MCF 10A (cell line): ENCODE measurements around the gene GFRA1. TPM values are rescaled to one million over a fixed set of nuclear protein-coding genes. Genes with fewer than 3 reads are reported as not detected.

Experiments used
- BruUV-seq: library from RNA; stranded (reverse); fragments of 400-500 nt; replicated peaks from 2 replicates; lab custom pipeline; 2021; lab: Mats Ljungman, UMichigan
- CTCF ChIA-PET: fragments of 300-600 bp; sonication (Branson Sonifier 250); formaldehyde crosslinking; extraction: SDS; loops from one replicate; lab custom pipeline; 2021; ENCODE audit warnings: antibody characterized with exemption, inconsistent platforms; lab: Yijun Ruan, JAX
- POLR2A ChIA-PET: fragments of 300-600, 350-650 bp; sonication (Branson Sonifier 250); formaldehyde crosslinking; extraction: SDS; loops from one replicate; lab custom pipeline; 2020; ENCODE audit warnings: antibody characterized with exemption, inconsistent platforms; lab: Yijun Ruan, JAX
- DNase-seq: peaks from one replicate; pipeline ENCODE4 v3.0.0-alpha.2; 2018; ENCODE audit not compliant: unreplicated experiment
- H3K27ac Mint-ChIP-seq: one replicate; pipeline ENCODE4 v1.8.0; 2022; ENCODE audit warnings: mild to moderate bottlenecking, low read depth, mixed read lengths; ENCODE audit not compliant: unreplicated experiment
- H3K27me3 Mint-ChIP-seq: one replicate; pipeline ENCODE4 v1.8.0; 2022; ENCODE audit warnings: mixed read lengths; ENCODE audit not compliant: insufficient read depth, unreplicated experiment
- H3K36me3 Mint-ChIP-seq: one replicate; pipeline ENCODE4 v1.8.0; 2022; ENCODE audit warnings: mild to moderate bottlenecking, moderate library complexity, mixed read lengths; ENCODE audit not compliant: insufficient read depth, unreplicated experiment
- H3K4me1 Mint-ChIP-seq: one replicate; pipeline ENCODE4 v1.8.0; 2022; ENCODE audit warnings: mixed read lengths; ENCODE audit not compliant: insufficient read depth, unreplicated experiment
- H3K4me3 Mint-ChIP-seq: one replicate; pipeline ENCODE4 v1.8.0; 2022; ENCODE audit warnings: mild to moderate bottlenecking, moderate library complexity, mixed read lengths; ENCODE audit not compliant: unreplicated experiment
- H3K9me3 Mint-ChIP-seq: one replicate; pipeline ENCODE4 v1.8.0; 2022; ENCODE audit warnings: mixed read lengths; ENCODE audit not compliant: unreplicated experiment
- intact Hi-C: fragments of 100-400 bp; cut with micrococcal nuclease; formaldehyde crosslinking; loops from 2 replicates; pipeline ENCODE4 v1.14.1; 2022
- total RNA-seq: library from RNA; stranded (reverse); gene quantifications from 2 replicates; pipeline ENCODE4 v1.2.3, GENCODE V29; 2022
- TF ChIP-seq, protein P1 (sequence below): fragments of 200-600 bp; IDR thresholded peaks from one replicate; pipeline ENCODE4 v1.8.0; 2022; ENCODE audit warnings: antibody characterized with exemption, mild to moderate bottlenecking; ENCODE audit not compliant: unreplicated experiment

The GFRA1 gene
- total RNA-seq, 1 experiment from 2014 or later = not detected

DNA sequence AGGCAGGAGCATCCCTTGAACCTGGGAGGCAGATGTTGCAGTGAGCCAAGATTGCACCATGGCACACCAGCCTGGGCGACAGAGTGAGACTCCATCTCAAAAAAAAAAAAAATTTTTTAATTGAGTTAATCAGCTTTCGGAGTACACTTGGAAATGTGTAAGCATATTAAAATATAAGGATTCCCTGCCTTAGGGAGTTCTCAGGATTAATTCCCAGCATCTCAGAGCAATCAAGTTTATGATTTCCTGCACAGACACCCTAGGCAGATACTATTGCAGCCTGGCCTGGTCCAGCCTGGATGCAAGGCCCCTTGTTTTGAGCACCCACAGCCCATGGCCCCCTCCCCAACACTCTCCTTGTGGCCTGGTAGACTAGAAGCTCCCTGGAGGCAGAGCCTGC lies 39.8 kb downstream of the GFRA1 start:
- TF ChIP-seq, protein P1, sequence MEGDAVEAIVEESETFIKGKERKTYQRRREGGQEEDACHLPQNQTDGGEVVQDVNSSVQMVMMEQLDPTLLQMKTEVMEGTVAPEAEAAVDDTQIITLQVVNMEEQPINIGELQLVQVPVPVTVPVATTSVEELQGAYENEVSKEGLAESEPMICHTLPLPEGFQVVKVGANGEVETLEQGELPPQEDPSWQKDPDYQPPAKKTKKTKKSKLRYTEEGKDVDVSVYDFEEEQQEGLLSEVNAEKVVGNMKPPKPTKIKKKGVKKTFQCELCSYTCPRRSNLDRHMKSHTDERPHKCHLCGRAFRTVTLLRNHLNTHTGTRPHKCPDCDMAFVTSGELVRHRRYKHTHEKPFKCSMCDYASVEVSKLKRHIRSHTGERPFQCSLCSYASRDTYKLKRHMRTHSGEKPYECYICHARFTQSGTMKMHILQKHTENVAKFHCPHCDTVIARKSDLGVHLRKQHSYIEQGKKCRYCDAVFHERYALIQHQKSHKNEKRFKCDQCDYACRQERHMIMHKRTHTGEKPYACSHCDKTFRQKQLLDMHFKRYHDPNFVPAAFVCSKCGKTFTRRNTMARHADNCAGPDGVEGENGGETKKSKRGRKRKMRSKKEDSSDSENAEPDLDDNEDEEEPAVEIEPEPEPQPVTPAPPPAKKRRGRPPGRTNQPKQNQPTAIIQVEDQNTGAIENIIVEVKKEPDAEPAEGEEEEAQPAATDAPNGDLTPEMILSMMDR = no peak
- Mint-ChIP-seq H3K36me3 (no peaks in the 10 kb centered on the region), H3K9me3 (no peaks in the 10 kb centered on the region), H3K4me1 (no peaks in the 10 kb centered on the region), H3K4me3 (no peak overlapping the region), H3K27me3 (no peaks in the 10 kb centered on the region), H3K27ac (no peak overlapping the region)
- ChIA-PET POLR2A (interaction anchor here (0.5 to 0.6 kb wide), 2 partner anchors 10 to 25 kb away, joined by 3 read pairs; no protein-coding TSS in a partner anchor), CTCF (interaction anchor here (0.6 to 0.7 kb wide), 2 partner anchors 27 to 794 kb away, joined by 3 to 7 read pairs; no protein-coding TSS in a partner anchor)
- BruUV-seq = no TSS peak
- DNase-seq = no peak
- intact Hi-C loops = no loop called here

- H3K27me3 Mint-ChIP-seq = no peaks in the 10 kb centered on the region
- intact Hi-C loops = no loop called here
- H3K9me3 Mint-ChIP-seq = no peaks in the 10 kb centered on the region
- no peak overlapping the region for H3K27ac Mint-ChIP-seq
- no peak overlapping the region for H3K4me3 Mint-ChIP-seq
- no peaks in the 10 kb centered on the region for H3K4me1 Mint-ChIP-seq
- ChIA-PET CTCF (interaction anchor here (0.7 kb wide), 1 partner anchor 320 kb away, joined by 3 read pairs; no protein-coding TSS in a partner anchor), POLR2A (interaction anchor here (0.6 kb wide), 1 partner anchor 25 kb away, joined by 3 read pairs; no protein-coding TSS in a partner anchor)
- no peak for DNase-seq
- TF ChIP-seq, protein P1 = no peak
- H3K36me3 Mint-ChIP-seq = no peaks in the 10 kb centered on the region
- no TSS peak for BruUV-seq
These were observed 40.4 kb downstream of the GFRA1 start for GRCh38 chr10:116232613-116233012.

DNA sequence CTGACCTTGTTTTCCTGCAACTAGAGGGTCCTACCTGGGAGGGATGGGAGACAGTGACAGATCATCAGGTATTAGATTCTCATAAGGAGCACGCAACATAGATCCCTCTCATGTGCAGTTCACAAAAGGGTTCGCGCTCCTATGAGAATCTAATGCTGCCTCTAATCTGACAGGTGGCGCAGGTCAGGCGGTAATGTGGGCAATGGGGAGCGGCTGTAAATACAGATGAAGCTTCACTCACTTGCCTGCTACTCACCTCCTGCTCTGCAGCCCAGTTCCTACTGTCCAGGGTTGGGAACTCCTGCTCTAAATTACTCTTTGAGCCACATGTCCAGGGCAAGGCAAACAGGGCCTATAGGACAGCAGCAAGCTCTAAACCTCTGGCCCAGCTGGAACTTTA lies 46.2 kb downstream of the GFRA1 start:
- Mint-ChIP-seq H3K36me3 (no peaks in the 10 kb centered on the region), H3K27me3 (no peaks in the 10 kb centered on the region), H3K4me1 (no peaks in the 10 kb centered on the region), H3K27ac (no peak overlapping the region), H3K9me3 (no peaks in the 10 kb centered on the region), H3K4me3 (no peak overlapping the region)
- intact Hi-C loops = no loop called here
- TF ChIP-seq, protein P1 = no peak
- ChIA-PET CTCF (interaction anchor here (1.1 kb wide), 1 partner anchor 10 kb away, joined by 3 read pairs; no protein-coding TSS in a partner anchor), POLR2A (no interaction called here)
- BruUV-seq = no TSS peak
- no peak for DNase-seq

DNA sequence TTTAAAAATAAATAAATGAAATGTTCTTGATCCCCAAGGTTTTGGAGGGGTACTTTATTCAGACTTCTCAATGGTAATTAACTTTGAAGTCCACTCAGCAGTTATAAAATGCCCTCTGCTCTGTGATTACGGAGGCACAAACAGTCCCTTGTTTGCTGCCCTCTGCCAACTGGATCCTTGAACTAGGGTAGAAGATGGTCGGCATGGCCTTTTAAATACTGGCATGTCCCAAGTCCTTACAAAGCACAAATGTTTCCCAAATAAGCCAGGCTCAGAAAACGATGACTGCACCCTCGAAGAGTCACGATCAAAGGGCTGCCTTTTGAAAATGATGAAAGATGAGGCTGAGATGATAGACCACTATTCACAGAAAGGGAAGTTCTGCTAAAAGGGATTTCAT lies 47.0 kb downstream of the GFRA1 start:
- Mint-ChIP-seq H3K9me3 (no peaks in the 10 kb centered on the region), H3K4me3 (no peak overlapping the region), H3K27me3 (no peaks in the 10 kb centered on the region), H3K36me3 (no peaks in the 10 kb centered on the region), H3K27ac (no peak overlapping the region), H3K4me1 (no peaks in the 10 kb centered on the region)
- BruUV-seq = no TSS peak
- ChIA-PET POLR2A (interaction anchor here (0.6 kb wide), 1 partner anchor 310 kb away, joined by 3 read pairs; no protein-coding TSS in a partner anchor), CTCF (interaction anchor here (0.6 kb wide), 1 partner anchor 87 kb away, joined by 3 read pairs; no protein-coding TSS in a partner anchor)
- DNase-seq = no peak
- TF ChIP-seq, protein P1 = no peak
- intact Hi-C loops = no loop called here
